ENCODE data around the gene ATF7IP2.

DNA sequence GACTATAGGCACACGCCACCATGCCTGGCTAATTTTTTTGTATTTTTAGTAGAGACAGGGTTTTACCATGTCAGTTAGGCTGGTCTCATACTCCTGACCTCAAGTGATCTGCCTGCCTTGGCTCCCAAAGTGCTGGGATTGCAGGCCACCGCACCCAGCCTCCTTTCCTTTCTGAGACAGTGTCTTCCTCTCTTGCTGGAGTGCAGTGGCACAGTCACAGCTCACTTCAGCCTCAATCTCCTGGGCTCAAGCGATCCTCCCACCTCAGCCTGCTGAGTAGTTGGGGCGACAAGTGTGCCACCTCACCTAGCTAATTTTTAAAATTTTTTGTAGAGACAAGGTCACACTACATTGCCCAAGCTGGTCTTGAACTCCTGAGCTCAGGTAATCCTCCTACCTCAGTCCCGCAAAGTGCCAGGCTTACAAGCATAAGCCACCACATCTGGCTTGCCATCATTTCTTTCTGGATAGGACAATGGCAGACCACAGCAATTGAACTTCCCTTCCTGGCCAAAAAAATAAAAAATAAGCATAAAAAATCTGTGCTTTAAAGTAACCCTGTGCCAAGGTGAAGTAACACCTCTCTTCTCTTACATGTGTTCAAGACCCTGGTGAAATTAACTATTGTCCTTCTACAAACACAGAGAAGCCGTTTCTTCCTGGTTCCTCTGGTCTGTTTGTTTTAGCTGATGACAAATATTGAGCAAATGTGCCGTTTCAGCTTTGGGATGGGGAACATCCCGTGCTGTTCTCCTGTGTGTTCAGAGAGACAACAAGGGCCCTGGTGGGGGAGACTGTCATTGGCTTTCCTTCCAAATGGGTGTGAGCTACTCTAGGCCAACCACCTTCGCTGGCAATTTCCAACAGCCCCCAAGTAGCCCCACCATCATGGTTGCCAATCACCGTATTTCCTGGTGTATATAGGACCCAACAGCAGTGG lies 134.3 kb downstream of the ATF7IP2 start:
- TF ChIP-seq, protein P1, sequence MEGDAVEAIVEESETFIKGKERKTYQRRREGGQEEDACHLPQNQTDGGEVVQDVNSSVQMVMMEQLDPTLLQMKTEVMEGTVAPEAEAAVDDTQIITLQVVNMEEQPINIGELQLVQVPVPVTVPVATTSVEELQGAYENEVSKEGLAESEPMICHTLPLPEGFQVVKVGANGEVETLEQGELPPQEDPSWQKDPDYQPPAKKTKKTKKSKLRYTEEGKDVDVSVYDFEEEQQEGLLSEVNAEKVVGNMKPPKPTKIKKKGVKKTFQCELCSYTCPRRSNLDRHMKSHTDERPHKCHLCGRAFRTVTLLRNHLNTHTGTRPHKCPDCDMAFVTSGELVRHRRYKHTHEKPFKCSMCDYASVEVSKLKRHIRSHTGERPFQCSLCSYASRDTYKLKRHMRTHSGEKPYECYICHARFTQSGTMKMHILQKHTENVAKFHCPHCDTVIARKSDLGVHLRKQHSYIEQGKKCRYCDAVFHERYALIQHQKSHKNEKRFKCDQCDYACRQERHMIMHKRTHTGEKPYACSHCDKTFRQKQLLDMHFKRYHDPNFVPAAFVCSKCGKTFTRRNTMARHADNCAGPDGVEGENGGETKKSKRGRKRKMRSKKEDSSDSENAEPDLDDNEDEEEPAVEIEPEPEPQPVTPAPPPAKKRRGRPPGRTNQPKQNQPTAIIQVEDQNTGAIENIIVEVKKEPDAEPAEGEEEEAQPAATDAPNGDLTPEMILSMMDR (conservative IDR thresholded peaks at IDR 0.05; ENCODE audit: low read length), result no peak
- no peak for TF ChIP-seq EZH2phosphoT487 (IDR thresholded peaks at IDR 0.05; ENCODE audit: borderline replicate concordance)

All from Loucy (cell line).